ENCODE results near the gene PARN.

DNA sequence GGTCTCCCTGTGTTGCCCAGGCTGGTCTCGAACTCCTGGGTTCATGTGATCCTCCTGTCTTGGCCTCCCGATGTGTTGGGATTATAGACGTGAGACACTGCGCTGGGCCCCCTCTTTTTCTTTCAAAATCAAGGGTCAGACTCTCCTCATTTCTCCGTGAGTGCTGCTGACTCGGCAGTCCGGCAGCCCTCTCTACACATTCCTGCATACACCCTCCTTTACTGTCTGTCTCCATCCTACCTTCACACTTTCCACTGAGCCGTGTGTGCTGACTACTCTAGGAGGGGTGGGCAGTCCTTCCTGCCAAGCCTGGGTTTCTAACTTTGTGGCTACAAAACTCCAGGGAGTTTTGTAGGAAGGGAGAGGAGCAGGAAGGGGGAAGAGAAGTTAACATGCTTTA is 195.2 kb downstream of the PARN start:
- TF ChIP-seq CTCF (IDR thresholded peaks at IDR 0.05) (no peak), POLR2A (IDR thresholded peaks at IDR 0.05) (no peak)

Measured in right lobe of liver (tissue), 4 donors.